Measurements from ENCODE around the gene CENPH.

- TF ChIP-seq CTCF (IDR thresholded peaks at IDR 0.05) (no peak), EZH2 (IDR thresholded peaks at IDR 0.05; ENCODE audit: borderline replicate concordance, insufficient read depth, low read depth, low read length, poor library complexity, severe bottlenecking) (no peak)
Observed at GRCh38 chr5:69166686-69167492, 22.5 kb upstream of the CENPH start, which contains the start of gene CCNB1.

All from B cell (primary cell).